ENCODE results near the gene LSAMP. TPM values are rescaled to one million over a fixed set of nuclear protein-coding genes. Genes with fewer than 3 reads are reported as not detected.

The LSAMP gene
- total RNA-seq, 1 donor from 2014 or later: not detected

DNA sequence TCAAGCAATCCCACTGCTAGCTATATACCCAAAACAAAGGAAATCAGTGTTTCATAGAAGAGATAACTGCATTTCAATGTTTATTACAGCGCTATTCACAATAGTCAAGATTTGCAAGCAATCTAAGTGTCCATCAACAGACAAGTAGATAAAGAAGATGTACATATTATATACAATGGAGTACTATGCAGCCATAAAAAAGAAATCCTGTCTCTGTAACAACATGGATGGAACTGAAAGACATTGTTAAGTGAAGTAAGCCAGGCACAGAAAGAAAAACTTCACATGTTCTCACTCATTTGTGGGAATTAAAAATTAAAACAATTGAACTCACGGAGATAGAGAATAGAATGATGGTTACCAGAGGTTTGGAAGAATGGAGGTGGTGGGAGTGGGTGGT, 89.2 kb downstream of the LSAMP start:
- intact Hi-C loops (cut with micrococcal nuclease): no loop called here

DNA sequence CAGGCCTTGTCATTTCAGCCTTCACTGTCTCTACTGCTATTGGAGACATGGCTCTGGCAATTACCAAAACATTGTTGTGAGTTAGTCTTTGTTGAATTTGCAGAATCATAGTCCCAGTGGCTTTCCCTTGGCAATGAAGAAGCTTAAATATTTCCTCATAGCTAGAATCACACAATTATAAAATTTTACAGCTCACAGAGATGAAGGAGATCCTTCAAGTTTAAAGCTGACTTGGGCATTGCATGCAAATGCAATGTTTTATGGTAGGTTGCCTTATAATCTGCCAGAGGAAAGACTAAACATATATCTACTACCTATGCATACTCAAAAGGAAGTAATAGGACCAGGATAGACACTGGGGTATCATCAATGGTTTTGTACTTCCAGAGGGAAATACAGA, 90.9 kb downstream of the LSAMP start:
- intact Hi-C loops (cut with micrococcal nuclease): no loop called here

DNA sequence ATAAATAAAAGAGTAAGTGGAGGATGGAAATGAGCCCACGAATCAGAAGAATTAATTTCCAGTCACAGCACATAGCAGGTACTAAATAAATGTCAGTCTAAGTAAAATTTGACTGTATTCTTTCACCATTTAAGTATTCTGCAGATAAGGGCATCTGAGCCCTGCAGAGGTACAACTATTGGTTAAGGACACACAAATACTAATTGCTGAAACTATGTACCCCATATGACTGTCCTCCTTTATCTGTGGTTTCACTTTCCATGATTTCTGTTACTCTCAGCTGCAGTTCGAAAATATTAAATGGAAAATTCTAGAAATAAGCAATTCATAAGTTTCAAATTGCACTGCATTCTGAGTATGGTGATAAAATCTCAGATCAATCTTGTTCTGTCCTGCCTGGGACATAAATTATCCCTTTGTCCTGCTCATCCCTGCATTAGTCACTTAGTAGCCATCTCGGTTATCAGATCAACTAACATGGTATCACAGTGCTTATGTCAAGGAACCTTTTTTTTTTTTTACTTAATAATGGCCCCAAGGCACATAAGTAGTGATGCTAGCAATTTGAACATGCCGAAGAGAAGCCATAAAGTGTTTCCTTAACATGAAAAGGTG, 95.1 kb downstream of the LSAMP start:
- intact Hi-C loops (cut with micrococcal nuclease): no loop called here

DNA sequence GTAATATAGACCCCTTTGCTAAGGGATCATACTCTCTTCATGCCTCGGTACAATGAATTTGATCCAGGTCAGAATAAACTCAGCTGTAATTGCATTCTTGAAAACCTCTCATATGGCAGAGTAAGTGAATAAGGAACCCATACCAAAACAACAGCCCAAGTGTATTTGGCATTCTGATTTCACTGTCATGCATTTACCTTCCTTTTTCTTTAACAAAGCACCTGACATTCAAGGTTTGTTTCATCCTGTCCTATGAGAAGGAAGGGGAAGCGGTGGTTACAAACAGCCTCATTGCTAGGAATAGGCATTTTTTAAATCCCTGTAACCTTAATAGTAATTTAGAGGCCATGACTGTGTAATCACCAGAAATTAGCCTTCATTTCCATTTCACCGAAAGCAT, 97.1 kb downstream of the LSAMP start:
- intact Hi-C loops (cut with micrococcal nuclease): no loop called here

DNA sequence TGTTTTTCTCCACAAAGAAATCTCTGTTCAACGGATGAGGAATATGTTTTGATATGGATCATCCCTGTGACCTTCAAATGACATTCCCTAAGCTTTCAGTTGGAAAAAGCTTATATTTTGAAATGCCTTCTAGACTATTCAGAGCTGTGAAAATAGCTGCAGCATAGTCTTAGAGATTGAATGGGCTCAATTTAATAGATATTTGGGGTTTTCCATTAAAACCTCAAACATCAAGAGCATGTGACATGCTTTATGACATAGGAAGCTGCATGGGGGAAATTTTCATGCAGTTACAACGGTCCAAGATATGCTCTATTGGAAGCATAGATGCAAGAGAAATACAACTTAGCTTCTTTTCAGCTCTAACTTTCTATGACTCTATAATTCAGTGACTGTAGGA, 102.8 kb downstream of the LSAMP start:
- intact Hi-C loops (cut with micrococcal nuclease): no loop called here

DNA sequence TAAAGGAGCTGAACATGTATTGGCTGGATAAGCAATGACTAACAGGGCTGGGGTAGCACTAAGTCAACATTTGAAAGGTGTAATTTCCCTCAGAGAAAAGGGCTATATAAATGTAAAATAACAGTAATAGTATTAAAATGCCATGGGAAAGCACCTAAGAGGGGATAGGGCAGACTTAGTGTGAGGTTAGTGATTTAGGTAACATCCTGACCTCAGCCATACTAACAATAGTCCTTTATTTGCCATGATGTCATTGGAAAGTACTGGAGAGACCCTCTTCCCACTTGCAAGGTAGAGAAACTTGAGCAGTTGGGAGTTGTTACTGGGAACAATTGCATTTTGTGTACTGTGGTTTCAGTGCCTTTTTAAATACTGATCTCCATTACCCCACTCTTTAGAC, 103.4 kb downstream of the LSAMP start:
- intact Hi-C loops (cut with micrococcal nuclease): no loop called here

DNA sequence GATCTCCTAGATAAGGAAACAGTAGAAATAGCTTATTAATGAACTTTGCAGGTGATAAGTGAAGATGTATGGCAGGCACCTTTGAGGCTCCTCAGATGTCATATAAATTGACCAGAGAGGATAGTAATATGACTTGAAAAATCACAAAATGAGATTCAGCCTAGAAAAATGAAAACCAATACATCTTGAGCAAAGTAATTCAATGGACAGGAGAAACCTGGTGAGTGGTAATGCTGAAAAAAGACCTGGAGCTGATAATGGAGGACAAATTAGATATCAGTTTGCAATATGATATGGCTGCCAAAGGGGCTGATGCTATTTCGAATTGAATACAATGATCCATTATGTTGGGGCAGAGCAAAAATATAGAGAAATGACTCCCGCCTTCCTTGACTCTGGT, 103.9 kb downstream of the LSAMP start:
- intact Hi-C loops (cut with micrococcal nuclease): no loop called here

DNA sequence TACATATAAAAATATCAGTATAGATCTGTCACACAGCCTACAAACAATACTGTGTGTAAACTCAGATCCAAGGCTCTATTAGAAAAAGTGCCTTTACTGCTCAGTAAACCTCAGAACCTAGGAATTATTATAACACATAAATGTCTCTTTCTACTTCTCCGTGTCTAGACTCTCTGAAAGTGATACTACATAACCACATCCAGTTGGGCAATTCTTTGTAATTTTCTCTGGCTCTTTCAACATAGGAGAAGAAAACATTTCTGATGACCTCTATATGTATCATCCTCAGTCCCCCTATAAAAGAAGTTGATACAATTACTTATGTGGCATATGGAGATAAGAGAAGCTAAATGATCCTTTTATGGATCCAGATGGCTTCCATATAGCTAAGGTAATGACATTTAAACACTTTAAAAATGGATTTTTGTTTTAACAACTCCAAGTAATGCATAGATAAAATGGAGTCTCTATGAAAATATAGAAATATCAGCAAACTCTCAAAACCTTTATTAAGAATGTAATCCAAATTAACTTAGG, 104.5 kb downstream of the LSAMP start:
- intact Hi-C loops (cut with micrococcal nuclease): no loop called here

DNA sequence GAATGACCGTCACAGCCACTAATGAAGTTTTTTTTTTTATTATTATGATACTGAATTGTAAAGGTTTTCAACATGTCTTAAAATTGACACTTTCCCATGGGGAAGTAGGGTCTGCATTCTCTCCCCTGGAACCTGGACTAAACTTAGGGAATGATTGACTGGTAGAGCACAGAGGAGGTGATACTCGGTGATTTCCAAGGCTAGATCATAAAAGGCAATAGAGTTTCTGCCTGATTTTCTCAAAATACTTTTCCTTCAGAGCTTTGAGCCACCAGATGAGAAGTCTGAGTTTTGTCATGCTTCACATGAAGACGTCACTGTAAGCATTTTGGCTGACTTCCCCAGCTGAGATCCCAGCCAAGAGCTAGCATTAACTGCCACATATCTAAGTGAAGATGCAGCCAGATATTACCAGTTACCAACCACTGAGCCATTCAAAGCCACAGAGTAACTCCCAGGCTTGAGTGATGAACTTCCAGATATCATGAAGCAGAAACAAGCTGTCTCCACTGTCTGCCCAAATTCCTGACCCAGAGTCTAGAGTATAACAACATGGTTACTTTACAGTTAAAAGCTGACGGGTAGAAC, 105.8 kb downstream of the LSAMP start:
- intact Hi-C loops (cut with micrococcal nuclease): no loop called here

DNA sequence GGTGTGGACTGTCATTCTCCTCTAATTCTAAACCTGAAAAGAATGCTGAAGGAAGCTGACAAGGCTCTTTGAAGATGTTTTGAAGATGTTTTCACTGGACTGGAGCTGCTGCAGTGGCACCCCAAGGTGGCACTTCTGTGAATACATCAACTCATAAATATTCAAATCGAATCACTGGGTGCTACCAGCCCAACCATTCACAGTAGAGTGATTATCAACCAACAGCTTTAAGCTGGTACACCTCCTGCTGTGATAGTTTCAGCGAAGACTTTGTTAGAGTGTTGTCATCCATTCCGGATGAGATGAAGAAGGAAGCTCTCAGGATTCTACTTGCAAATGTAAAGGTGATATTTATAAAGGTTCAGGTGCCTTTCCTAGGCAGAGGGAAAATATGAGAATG, 106.6 kb downstream of the LSAMP start:
- intact Hi-C loops (cut with micrococcal nuclease): no loop called here

DNA sequence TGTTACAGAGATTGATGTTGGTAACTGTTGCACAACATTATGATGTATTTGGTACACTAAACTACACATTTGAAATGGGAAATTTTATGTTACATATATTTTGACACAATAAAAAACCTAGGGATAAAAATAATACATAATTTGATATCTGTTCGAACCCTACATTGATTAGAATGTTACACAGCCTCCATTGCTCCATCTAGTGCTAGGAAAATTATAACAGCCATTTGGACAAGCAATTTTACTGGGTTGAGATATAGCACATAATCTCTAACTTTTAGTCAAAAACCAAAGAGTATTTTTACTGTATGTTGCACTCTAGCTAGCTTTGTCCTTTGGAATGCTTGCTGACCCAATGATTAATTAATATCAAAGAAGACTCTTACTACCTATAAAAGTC, 108.1 kb downstream of the LSAMP start:
- intact Hi-C loops (cut with micrococcal nuclease): no loop called here

DNA sequence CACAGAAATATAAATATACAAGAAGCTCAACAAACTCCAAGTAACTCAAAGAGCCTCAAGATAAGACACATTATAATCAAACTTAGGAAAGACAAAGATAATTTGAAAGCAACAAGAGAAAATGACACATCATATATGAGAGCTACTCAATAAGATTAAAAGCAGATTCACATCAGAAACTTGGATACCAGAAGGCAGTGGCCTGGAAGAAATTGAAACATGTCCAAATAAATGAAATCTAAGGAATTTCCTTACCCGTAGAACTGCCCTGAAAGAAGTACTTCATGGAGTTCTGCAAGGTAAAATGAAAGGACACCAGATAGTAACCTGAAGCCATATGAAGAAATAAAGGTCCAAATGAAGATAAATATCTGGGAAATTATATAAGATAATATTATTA, 113.9 kb downstream of the LSAMP start:
- intact Hi-C loops (cut with micrococcal nuclease): no loop called here

DNA sequence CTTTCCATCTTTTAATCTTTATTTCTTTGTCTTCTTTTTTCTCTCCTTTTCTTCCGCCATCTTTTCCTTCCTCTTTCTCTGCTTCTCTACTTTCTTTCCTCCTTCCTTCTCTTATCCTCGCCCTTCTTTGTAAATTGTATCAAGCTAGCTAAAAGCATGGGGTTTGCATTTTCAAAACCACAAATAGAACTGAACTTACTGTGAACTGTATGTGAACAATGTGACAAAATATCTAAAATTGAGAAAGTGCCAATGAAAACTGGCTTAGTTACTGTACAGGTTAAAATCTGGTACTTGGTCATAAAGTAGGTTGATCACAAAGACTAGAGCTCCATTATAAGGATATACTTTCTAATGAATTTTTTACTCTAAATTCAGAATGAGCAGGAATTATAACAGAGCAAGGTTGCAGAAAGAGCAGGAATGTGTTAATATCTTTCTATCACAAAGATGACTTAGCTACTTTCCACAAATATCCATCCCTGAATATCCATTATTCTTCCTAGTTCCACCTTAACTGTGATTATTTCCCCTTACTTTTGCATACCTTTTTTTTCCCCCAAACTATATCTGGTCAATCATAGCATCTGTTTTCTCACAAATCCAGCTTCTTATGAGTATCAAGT, 122.4 kb downstream of the LSAMP start:
- intact Hi-C loops (cut with micrococcal nuclease): no loop called here

DNA sequence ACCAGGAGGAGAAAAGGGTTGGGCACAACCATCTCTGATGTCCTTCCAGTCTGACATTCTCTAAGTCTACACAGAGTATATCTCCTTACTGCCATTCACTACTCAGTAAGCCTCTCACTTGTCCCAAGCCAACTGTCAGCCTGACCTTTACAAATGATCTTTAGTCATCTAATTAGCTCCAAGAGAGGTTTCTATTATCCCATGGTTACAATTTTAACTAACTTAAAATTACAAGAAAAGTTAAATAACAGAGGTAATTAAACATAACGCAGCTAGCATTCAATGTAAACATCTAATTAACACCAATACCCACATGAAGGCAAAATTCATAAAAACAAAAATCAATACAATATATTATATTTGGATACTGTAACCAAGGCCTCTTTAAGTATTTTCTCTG, 126.9 kb downstream of the LSAMP start:
- intact Hi-C loops (cut with micrococcal nuclease): no loop called here

DNA sequence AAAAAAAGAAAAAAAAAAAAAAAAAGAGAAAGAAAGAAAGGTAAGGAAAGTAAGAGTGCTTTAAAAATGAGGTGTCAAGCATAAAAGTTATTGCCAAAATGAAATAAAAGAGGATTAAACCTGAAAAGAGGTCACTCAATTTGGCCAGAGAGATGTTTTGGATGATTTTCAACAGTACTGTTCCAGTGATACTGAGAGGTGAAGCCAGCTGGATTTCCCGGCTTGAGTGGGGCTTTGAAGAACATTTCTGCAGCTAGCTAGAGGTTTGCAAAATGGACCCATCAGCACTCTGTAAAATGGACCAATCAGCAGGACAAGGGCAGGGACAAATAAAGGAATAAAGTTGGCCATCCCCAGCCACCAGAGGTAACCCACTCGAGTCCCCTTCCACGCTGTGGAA, 128.5 kb downstream of the LSAMP start:
- intact Hi-C loops (cut with micrococcal nuclease): no loop called here

DNA sequence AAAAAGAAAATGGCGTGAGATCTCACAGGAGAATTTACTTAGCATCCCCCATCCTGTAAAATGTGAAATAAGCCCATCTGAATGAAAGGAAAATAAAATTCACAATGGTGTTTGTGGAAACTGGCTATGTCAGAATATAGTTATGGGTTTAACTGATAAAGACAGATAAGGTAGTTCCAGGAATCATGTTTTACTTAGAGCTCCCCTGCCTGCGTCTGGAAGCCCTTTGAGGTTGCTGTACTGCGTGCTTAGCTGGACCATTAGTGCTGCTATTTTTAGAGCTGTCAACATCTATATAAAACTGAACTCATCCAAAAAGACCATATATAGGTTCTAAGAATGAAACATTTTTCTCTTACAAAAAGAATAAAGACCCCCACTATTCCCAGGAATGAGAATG, 130.8 kb downstream of the LSAMP start:
- intact Hi-C loops (cut with micrococcal nuclease): no loop called here

DNA sequence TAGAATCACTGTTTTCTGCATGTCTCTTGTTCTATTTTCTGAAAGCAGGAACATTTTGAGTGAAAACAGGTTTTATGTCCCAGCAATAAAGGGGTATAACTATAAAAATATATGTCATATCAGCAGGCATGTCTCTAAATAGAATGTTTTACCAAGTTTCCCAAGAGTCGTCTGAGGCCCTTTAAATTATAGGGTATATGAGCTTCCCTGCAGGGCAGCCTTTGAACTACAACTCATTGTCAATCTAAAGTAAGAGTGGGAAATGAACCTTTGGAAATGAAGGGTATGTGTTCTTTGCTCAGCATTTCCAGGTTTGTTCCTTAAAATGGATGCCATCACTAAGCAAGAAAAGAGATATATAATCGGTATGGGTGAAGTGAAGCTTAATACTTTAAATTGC, 138.6 kb downstream of the LSAMP start:
- intact Hi-C loops (cut with micrococcal nuclease): no loop called here

DNA sequence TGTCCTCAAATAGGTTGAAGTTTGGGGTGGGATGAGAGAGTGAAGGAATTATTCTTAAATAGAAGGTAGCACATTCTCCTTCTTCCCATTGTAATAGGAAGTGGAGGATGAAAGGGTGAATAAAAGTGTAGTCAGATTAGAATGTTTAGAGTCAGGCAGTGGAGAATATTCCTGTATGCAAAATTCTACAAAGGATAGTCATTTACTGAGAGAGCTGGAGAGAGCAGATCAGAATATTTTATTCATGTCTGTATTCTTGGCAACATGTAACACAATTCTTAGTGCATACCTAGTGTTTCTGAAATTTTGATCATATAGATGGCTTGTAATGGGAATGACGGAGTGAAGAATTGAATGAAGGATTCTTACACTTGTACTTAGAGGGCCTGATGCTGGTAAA, 139.1 kb downstream of the LSAMP start:
- intact Hi-C loops (cut with micrococcal nuclease): no loop called here

DNA sequence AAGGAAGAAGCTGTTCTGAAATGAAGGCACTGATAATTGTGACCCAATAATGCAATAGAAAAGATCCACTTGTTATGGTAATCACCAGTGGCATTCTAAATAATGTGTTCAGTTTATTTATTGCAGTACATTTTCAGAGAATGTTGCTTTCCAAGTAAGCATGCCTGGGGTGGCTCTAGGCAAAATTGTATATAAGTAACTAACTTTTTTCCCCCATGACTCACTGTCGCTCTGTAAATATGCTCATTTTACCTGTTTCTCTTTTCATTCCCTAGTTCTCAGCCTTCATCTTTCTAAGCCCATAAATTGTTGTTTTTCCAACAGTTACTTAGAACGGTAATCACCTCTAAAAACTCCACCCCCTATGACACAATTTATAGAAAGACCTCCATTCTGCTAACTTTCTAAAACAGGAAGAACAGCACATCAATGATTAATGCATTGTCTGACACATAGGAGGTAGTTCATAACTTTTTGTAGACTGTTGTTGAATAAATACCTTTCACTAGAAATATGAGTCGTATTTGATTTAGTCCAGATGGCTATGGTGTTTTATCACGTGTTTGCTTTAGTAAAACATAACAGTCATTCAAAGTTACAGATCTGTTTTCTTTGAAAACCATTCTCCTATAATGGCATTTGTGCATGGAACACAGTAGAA, 143.1 kb downstream of the LSAMP start:
- intact Hi-C loops (cut with micrococcal nuclease): no loop called here

DNA sequence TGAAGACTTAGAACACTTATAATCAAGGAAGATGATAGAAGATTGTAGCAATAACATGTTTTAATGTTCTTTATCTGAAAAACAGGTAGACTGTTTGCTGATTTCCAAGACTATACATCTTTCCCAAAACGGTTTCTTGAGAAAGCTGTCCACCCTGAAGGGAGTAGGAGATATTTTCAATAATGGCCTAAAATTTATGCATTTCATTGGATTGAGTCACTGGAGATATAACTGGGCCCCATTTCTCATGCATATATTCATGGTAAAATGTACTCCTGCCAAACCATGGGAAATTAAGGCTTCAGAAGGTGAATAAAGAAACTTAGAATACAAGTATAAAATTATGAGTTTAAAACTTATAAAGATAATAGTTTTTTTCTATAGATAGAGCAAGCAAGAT, 143.9 kb downstream of the LSAMP start:
- intact Hi-C loops (cut with micrococcal nuclease): no loop called here

DNA sequence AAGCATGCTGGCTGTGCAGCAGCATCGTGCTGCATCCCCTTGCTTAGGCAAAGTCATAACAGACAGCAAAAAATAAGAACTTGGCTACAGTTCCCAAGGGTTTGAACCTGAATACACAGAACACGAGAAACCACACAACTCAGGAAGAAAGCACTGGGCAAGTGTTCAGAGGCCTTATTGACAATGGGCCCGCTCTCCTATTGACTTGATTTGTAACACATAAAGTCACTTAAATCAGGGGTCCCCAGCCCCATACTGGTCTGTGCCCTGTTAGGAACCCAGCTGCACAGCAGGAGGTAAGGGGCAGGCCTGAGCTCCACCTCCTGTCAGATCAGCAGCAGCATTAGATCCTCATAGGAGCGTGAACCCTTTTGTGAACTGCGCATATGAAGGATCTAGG, 145.1 kb downstream of the LSAMP start:
- intact Hi-C loops (cut with micrococcal nuclease): no loop called here

DNA sequence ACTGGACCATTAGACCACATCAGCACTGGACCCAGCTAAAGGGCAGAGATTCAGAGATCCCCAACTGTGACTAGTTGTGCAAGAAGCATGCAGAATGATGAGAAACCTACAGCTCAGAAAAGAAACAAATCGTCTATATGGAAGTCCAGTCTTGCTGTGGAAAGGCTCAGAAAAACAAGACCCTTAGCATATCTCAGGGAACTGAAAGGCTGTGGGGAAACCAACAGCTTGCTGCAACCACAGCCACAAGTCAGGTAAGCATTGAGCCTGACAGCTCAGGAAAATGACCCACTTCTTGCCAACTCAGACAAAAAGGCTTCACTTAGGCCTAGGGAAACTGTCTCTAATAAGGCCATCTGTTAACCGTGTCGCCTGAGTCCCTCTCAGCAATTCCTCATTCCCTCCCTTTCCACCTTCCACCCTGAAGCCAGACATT, 145.6 kb downstream of the LSAMP start:
- intact Hi-C loops (cut with micrococcal nuclease): no loop called here

All from T-helper 2 cell treated with Interferon-gamma antibody and Interleukin-4, amounts not matched to agents 100 ng/mL and 5 ng/mL, for 36 hours (primary cell).